ENCODE results near the gene POGZ.

The POGZ gene

DNA sequence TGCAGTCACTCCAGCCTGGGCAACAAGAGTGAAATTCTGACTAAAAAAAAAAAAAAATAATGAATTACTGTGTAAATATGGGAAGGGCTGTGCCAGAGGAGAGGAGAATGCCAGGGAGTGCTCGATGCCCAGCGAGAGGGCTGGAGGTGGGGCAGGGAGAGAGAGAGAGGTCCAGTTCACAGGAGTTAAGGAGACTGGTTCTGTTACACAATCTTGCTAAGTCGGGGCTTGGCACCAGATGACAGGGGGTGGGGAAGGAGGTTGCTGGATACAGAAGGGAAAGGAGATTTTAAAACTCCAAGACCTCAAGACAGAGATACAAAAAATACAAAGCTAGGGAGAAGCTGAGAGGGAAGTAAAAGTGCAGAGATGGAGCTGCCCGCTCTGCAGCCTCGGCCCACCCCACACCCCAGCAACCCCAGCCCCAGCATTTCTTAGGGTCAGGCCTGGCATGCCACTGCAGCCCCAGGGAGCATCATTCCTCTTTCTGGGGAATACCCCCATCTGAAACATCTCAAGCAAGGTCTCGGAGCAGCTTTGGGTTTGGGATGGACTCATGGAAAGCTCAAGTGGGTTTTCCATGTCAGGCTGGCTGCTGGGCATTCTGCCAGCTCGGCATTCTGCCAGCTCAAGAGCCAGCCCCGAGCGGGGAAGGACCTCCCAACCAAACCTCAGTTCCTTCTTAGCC is 87.8 kb downstream of the POGZ start:
- Histone ChIP-seq H3K4me2 (ENCODE audit: low read depth, low read length, poor library complexity, severe bottlenecking) (no peak overlapping the region), H3F3A (ENCODE audit: low read depth) (no peaks in the 10 kb centered on the region), H3K9ac (ENCODE audit: low read depth, low read length, poor library complexity, severe bottlenecking) (no peak overlapping the region), H3K4me3 (ENCODE audit: low read length, poor library complexity, severe bottlenecking) (no peak overlapping the region), H3K27me3 (ENCODE audit: insufficient read depth, low read length, poor library complexity, severe bottlenecking) (no peaks in the 10 kb centered on the region), H3K36me3 (ENCODE audit: insufficient read depth, low read length) (no peaks in the 10 kb centered on the region), H2AFZ (ENCODE audit: low read length) (no peak overlapping the region), H4K20me1 (ENCODE audit: insufficient read depth, low read length, poor library complexity, severe bottlenecking) (no peaks in the 10 kb centered on the region), H3K9me2 (replicated peaks; ENCODE audit: low read depth, low read length) (no peaks in the 10 kb centered on the region), H3K4me1 (ENCODE audit: insufficient read depth, low read length, poor library complexity, severe bottlenecking) (peaks cover 19% of the 10 kb centered on the region), H3K79me2 (ENCODE audit: insufficient read depth, low read length) (no peaks in the 10 kb centered on the region), H3K9me3 (ENCODE audit: insufficient read depth, low read depth, low read length) (no peaks in the 10 kb centered on the region)
- no peak for TF ChIP-seq EZH2phosphoT487 (IDR thresholded peaks at IDR 0.05; ENCODE audit: borderline replicate concordance)
- TF ChIP-seq, protein P1, sequence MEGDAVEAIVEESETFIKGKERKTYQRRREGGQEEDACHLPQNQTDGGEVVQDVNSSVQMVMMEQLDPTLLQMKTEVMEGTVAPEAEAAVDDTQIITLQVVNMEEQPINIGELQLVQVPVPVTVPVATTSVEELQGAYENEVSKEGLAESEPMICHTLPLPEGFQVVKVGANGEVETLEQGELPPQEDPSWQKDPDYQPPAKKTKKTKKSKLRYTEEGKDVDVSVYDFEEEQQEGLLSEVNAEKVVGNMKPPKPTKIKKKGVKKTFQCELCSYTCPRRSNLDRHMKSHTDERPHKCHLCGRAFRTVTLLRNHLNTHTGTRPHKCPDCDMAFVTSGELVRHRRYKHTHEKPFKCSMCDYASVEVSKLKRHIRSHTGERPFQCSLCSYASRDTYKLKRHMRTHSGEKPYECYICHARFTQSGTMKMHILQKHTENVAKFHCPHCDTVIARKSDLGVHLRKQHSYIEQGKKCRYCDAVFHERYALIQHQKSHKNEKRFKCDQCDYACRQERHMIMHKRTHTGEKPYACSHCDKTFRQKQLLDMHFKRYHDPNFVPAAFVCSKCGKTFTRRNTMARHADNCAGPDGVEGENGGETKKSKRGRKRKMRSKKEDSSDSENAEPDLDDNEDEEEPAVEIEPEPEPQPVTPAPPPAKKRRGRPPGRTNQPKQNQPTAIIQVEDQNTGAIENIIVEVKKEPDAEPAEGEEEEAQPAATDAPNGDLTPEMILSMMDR (conservative IDR thresholded peaks at IDR 0.05; ENCODE audit: low read length), result no peak

DNA sequence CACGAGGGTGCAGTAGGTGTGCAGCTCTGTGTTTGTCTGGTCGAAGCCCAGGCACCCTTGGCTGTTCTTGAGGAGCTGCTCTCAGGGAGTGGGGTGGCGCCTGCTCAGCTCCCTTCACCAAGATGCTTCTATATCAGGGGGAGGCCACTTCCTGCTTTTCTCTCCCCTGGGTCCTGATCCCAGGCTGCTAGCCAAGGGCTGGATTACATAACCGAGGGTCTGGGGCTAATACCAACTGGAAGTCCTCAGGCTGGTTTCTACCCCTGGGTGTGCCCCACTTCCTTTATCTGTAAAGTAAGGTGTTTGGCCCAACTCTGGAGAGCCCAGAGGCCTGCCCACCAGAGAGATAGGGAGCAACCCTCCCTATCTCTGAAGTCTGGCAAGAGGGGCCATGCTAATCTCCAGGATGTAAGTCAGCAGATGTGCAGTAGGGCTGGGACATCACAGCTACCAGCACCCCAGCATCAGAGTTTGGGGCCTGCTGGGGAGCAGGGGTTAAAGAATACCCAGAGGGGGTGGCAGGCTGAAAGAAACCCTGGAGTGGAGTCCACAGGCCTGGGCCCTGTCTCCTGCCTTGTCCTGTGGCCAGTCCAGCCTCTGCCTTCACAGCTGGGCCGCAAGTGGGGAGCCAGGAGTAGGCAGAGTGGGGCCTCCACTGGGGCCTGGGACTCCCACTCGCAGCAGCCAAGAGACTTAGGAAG is 88.9 kb downstream of the POGZ start:
- H3K36me3 ChIP-seq (ENCODE audit: insufficient read depth, low read length), result no peaks in the 10 kb centered on the region
- H3K79me2 ChIP-seq (ENCODE audit: insufficient read depth, low read length), result no peaks in the 10 kb centered on the region
- H2AFZ ChIP-seq (ENCODE audit: low read length), result peak overlapping the region; percentile 70
- no peaks in the 10 kb centered on the region for H3F3A ChIP-seq (ENCODE audit: low read depth)
- no peak overlapping the region for H3K4me3 ChIP-seq (ENCODE audit: low read length, poor library complexity, severe bottlenecking)
- no peaks in the 10 kb centered on the region for H3K27me3 ChIP-seq (ENCODE audit: insufficient read depth, low read length, poor library complexity, severe bottlenecking)
- H3K9ac ChIP-seq (ENCODE audit: low read depth, low read length, poor library complexity, severe bottlenecking), result no peak overlapping the region
- H3K4me2 ChIP-seq (ENCODE audit: low read depth, low read length, poor library complexity, severe bottlenecking), result peak overlapping the region; percentile 4
- no peaks in the 10 kb centered on the region for H4K20me1 ChIP-seq (ENCODE audit: insufficient read depth, low read length, poor library complexity, severe bottlenecking)
- no peak for TF ChIP-seq EZH2phosphoT487 (IDR thresholded peaks at IDR 0.05; ENCODE audit: borderline replicate concordance)
- TF ChIP-seq, protein P1 (conservative IDR thresholded peaks at IDR 0.05; ENCODE audit: low read length), result no peak
- H3K9me2 ChIP-seq (replicated peaks; ENCODE audit: low read depth, low read length), result no peaks in the 10 kb centered on the region
- H3K9me3 ChIP-seq (ENCODE audit: insufficient read depth, low read depth, low read length), result no peaks in the 10 kb centered on the region
- H3K4me1 ChIP-seq (ENCODE audit: insufficient read depth, low read length, poor library complexity, severe bottlenecking), result peaks cover 19% of the 10 kb centered on the region

DNA sequence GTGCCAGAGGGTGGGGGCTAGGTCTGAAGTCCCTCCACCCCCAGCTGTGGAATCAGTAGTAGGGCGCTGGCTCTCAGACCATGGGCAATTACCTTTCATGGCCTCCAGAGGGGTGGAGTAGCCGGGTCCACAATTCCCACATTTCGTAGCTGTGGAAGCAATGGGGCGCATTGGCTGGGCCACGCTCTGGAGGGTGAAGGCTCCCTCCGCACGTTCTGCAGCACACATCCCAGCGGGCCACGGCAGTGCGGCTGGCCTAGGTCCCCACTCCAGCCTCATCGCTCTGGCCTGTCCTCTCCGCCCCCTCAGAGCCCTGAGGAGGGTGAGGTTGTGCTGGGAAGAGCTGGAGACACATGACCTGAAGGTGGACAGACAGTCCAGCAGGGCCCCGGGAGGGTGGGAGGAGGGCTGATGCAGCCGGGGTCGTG is 89.7 kb downstream of the POGZ start:
- Histone ChIP-seq H4K20me1 (ENCODE audit: insufficient read depth, low read length, poor library complexity, severe bottlenecking) (no peaks in the 10 kb centered on the region), H3K9me2 (replicated peaks; ENCODE audit: low read depth, low read length) (no peaks in the 10 kb centered on the region), H2AFZ (ENCODE audit: low read length) (peak overlapping the region; percentile 70; the same call in 1 of the 2 replicates), H3K4me1 (ENCODE audit: insufficient read depth, low read length, poor library complexity, severe bottlenecking) (peaks cover 19% of the 10 kb centered on the region), H3K9me3 (ENCODE audit: insufficient read depth, low read depth, low read length) (no peaks in the 10 kb centered on the region), H3K4me2 (ENCODE audit: low read depth, low read length, poor library complexity, severe bottlenecking) (peak overlapping the region; percentile 4), H3K27me3 (ENCODE audit: insufficient read depth, low read length, poor library complexity, severe bottlenecking) (no peaks in the 10 kb centered on the region), H3K36me3 (ENCODE audit: insufficient read depth, low read length) (no peaks in the 10 kb centered on the region), H3K79me2 (ENCODE audit: insufficient read depth, low read length) (no peaks in the 10 kb centered on the region), H3K4me3 (ENCODE audit: low read length, poor library complexity, severe bottlenecking) (no peak overlapping the region), H3F3A (ENCODE audit: low read depth) (no peaks in the 10 kb centered on the region), H3K9ac (ENCODE audit: low read depth, low read length, poor library complexity, severe bottlenecking) (no peak overlapping the region)
- TF ChIP-seq, protein P1 (conservative IDR thresholded peaks at IDR 0.05; ENCODE audit: low read length), result no peak
- TF ChIP-seq EZH2phosphoT487 (IDR thresholded peaks at IDR 0.05; ENCODE audit: borderline replicate concordance), result no peak
